Naive thymus-derived CD4-positive, alpha-beta T cell (primary cell): Measurements from ENCODE around the gene CLEC1B. TPM values are rescaled to one million over a fixed set of nuclear protein-coding genes. Genes with fewer than 3 reads are reported as not detected.

Source experiments
- ATAC-seq: fragments of 150-1000 bp; cut with Tn5 transposase; 2 replicates; pipeline ENCODE4 v1.10.0; 2021; ENCODE audit warnings: mild to moderate bottlenecking, moderate library complexity
- CTCF ChIA-PET: fragments of 350-600 bp; sonication (Branson Sonifier 250); formaldehyde crosslinking; loops from one replicate; lab custom pipeline; 2021; ENCODE audit warnings: antibody characterized with exemption; lab: Charles Lee
- POLR2A ChIA-PET: fragments of 350-600 bp; sonication (Branson Sonifier 250); formaldehyde crosslinking; loops from one replicate; lab custom pipeline; 2021; ENCODE audit warnings: antibody characterized with exemption, inconsistent platforms; lab: Charles Lee
- DNase-seq, 9 donors: peaks; one replicate each; pipeline versions ENCODE4 v3.0.0 to v3.0.0-alpha.2; 2020 to 2022; ENCODE audit warnings: mixed read lengths in 1 of 9
- H3K27ac ChIP-seq: one replicate; pipeline ENCODE4 v1.7.0; 2013; ENCODE audit warnings: mild to moderate bottlenecking, low read depth, low read length, moderate library complexity
- H3K27me3 ChIP-seq, 2 donors: one replicate each; pipeline ENCODE4 v1.7.0; 2013; ENCODE audit warnings: low read length in 2 of 2, mild to moderate bottlenecking in 2 of 2, moderate library complexity in 2 of 2; ENCODE audit not compliant: control insufficient read depth in 2 of 2, insufficient read depth in 2 of 2
- H3K36me3 ChIP-seq, 3 experiments: 1 replicate in 2 of 3; 2 replicates in 1 of 3; pipeline ENCODE4 v1.7.0; 2013; ENCODE audit warnings: low read length in 3 of 3, mild to moderate bottlenecking in 3 of 3, moderate library complexity in 1 of 3; ENCODE audit not compliant: insufficient read depth in 3 of 3, control insufficient read depth in 2 of 3
- H3K4me1 ChIP-seq, 2 donors: one replicate each; pipeline ENCODE4 v1.7.0; 2013; ENCODE audit warnings: low read length in 2 of 2, mild to moderate bottlenecking in 2 of 2, moderate library complexity in 1 of 2; ENCODE audit not compliant: control insufficient read depth in 2 of 2, insufficient read depth in 2 of 2
- H3K4me3 ChIP-seq: 2 replicates; pipeline ENCODE4 v1.7.0; 2013; ENCODE audit warnings: mild to moderate bottlenecking, low read length
- H3K9me3 ChIP-seq, 3 experiments: 1 replicate in 2 of 3; 2 replicates in 1 of 3; pipeline ENCODE4 v1.7.0; 2013; ENCODE audit warnings: low read length in 3 of 3; ENCODE audit not compliant: control insufficient read depth in 2 of 3
- H3K27ac Mint-ChIP-seq, 9 donors: one replicate each; pipeline ENCODE4 v1.8.0; 2020 to 2022; ENCODE audit warnings: mixed read lengths in 9 of 9, mild to moderate bottlenecking in 8 of 9, moderate library complexity in 5 of 9, inconsistent platforms in 2 of 9
- H3K27me3 Mint-ChIP-seq, 5 donors: one replicate each; pipeline ENCODE4 v1.8.0; 2021 to 2022; ENCODE audit warnings: mixed read lengths in 5 of 5, mild to moderate bottlenecking in 1 of 5
- H3K36me3 Mint-ChIP-seq, 5 donors: one replicate each; pipeline ENCODE4 v1.8.0; 2020 to 2022; ENCODE audit warnings: mixed read lengths in 5 of 5, mild to moderate bottlenecking in 3 of 5, inconsistent platforms in 1 of 5
- H3K4me1 Mint-ChIP-seq, 7 donors: one replicate each; pipeline ENCODE4 v1.8.0; 2020 to 2022; ENCODE audit warnings: mixed read lengths in 7 of 7, mild to moderate bottlenecking in 3 of 7, inconsistent platforms in 1 of 7
- H3K4me3 Mint-ChIP-seq, 10 donors: one replicate each; pipeline ENCODE4 v1.8.0; 2020 to 2022; ENCODE audit warnings: mild to moderate bottlenecking in 10 of 10, mixed read lengths in 10 of 10, moderate library complexity in 6 of 10, inconsistent platforms in 2 of 10
- H3K9me3 Mint-ChIP-seq, 11 donors: one replicate each; pipeline ENCODE4 v1.8.0; 2020 to 2022; ENCODE audit warnings: mixed read lengths in 11 of 11, mild to moderate bottlenecking in 4 of 11, inconsistent platforms in 1 of 11, moderate library complexity in 1 of 11
- intact Hi-C, 2 donors: fragments of 100-400 bp; cut with micrococcal nuclease; formaldehyde crosslinking; loops; one replicate each; pipeline ENCODE4 v1.15.1; 2023
- polyA plus RNA-seq, 2 donors: library from polyadenylated mRNA; unstranded; fragments of 300-500 nt; fragmentation: Illumina TruSeq; gene quantifications; one replicate each; pipeline ENCODE4 v1.2.3, GENCODE V29; 2021
- total RNA-seq, 6 experiments: library from RNA in 5 of 6; stranded (reverse) in 5 of 6; gene quantifications; 1 replicate in 5 of 6; 2 replicates in 1 of 6; pipeline ENCODE4 v1.2.3 and lab custom pipeline; 2021 to 2026

Gene CLEC1B
- total and polyA plus RNA-seq, 7 experiments from 2014 or later: 0.91 TPM; not detected in 6

GRCh38 chr12:10016881-10017280 is 18.0 kb upstream of the CLEC1B start:
- ChIA-PET CTCF (no interaction called here), POLR2A (no interaction called here)
- Mint-ChIP-seq H3K4me1 (no peaks in the 10 kb centered on the region), H3K27me3 (peaks cover 0 to 33% (median 8%) of the 10 kb centered on the region in 5 donors), H3K27ac (no peak overlapping the region), H3K36me3 (no peaks in the 10 kb centered on the region), H3K9me3 (no peaks in the 10 kb centered on the region), H3K4me3 (no peak overlapping the region)
- H3K36me3 ChIP-seq: no peaks in the 10 kb centered on the region
- H3K4me3 ChIP-seq: no peak overlapping the region
- no peaks in the 10 kb centered on the region for H3K4me1 ChIP-seq
- intact Hi-C loops: no loop called here
- no peak for ATAC-seq
- no peak overlapping the region for H3K27ac ChIP-seq
- no peak for DNase-seq
- H3K9me3 ChIP-seq: no peaks in the 10 kb centered on the region
- no peaks in the 10 kb centered on the region for H3K27me3 ChIP-seq

GRCh38 chr12:10015450-10015849 is 16.5 kb upstream of the CLEC1B start:
- H3K4me1 ChIP-seq: no peaks in the 10 kb centered on the region
- no peak overlapping the region for H3K27ac ChIP-seq
- Mint-ChIP-seq H3K4me3 (no peak overlapping the region), H3K27ac (no peak overlapping the region), H3K27me3 (peaks cover 0 to 43% (median 8%) of the 10 kb centered on the region in 5 donors), H3K9me3 (no peaks in the 10 kb centered on the region), H3K36me3 (no peaks in the 10 kb centered on the region), H3K4me1 (no peaks in the 10 kb centered on the region)
- no peaks in the 10 kb centered on the region for H3K36me3 ChIP-seq
- POLR2A ChIA-PET: no interaction called here
- no peaks in the 10 kb centered on the region for H3K9me3 ChIP-seq
- no peaks in the 10 kb centered on the region for H3K27me3 ChIP-seq
- ATAC-seq (no peak), DNase-seq (no peak)
- H3K4me3 ChIP-seq: no peak overlapping the region
- CTCF ChIA-PET: no interaction called here
- intact Hi-C loops: no loop called here

- no peak overlapping the region for H3K27ac Mint-ChIP-seq
- ChIA-PET POLR2A (no interaction called here), CTCF (interaction anchor here (0.8 kb wide), 1 partner anchor 11 kb away, joined by 3 read pairs; no protein-coding TSS in a partner anchor)
- no peaks in the 10 kb centered on the region for H3K36me3 ChIP-seq
- H3K4me3 ChIP-seq: no peak overlapping the region
- no peaks in the 10 kb centered on the region for H3K4me1 ChIP-seq
- peaks cover 0 to 48% (median 8%) of the 10 kb centered on the region in 5 donors for H3K27me3 Mint-ChIP-seq
- no peaks in the 10 kb centered on the region for H3K9me3 Mint-ChIP-seq
- H3K4me1 Mint-ChIP-seq: peaks cover 0 to 5% (median 0%) of the 10 kb centered on the region in 7 donors
- ATAC-seq: no peak
- H3K9me3 ChIP-seq: no peaks in the 10 kb centered on the region
- no peaks in the 10 kb centered on the region for H3K36me3 Mint-ChIP-seq
- no peak overlapping the region for H3K27ac ChIP-seq
- H3K4me3 Mint-ChIP-seq: no peak overlapping the region
- DNase-seq: no peak
- intact Hi-C loops: no loop called here
- no peaks in the 10 kb centered on the region for H3K27me3 ChIP-seq
These were observed 13.9 kb upstream of the CLEC1B start for GRCh38 chr12:10012630-10013330.

- Mint-ChIP-seq H3K4me1 (peaks cover 0 to 5% (median 0%) of the 10 kb centered on the region in 7 donors), H3K27ac (no peak overlapping the region), H3K36me3 (no peaks in the 10 kb centered on the region), H3K9me3 (peaks cover 0 to 3% (median 0%) of the 10 kb centered on the region in 11 donors), H3K4me3 (no peak overlapping the region), H3K27me3 (peaks cover 0 to 51% (median 0%) of the 10 kb centered on the region in 5 donors)
- intact Hi-C loops: no loop called here
- H3K4me1 ChIP-seq: no peaks in the 10 kb centered on the region
- ChIA-PET POLR2A (no interaction called here), CTCF (no interaction called here)
- H3K4me3 ChIP-seq: no peak overlapping the region
- no peak for DNase-seq
- H3K27me3 ChIP-seq: no peaks in the 10 kb centered on the region
- H3K36me3 ChIP-seq: no peaks in the 10 kb centered on the region
- ATAC-seq: no peak
- no peak overlapping the region for H3K27ac ChIP-seq
- H3K9me3 ChIP-seq: no peaks in the 10 kb centered on the region
These were observed 2.4 kb upstream of the CLEC1B start for GRCh38 chr12:10001171-10001776.

- CTCF ChIA-PET: no interaction called here
- POLR2A ChIA-PET: no interaction called here
- peaks cover 0 to 67% (median 17%) of the 10 kb centered on the region in 5 donors for H3K27me3 Mint-ChIP-seq
- Histone ChIP-seq H3K27ac (no peak overlapping the region), H3K27me3 (no peaks in the 10 kb centered on the region), H3K4me1 (no peaks in the 10 kb centered on the region), H3K4me3 (no peak overlapping the region), H3K36me3 (no peaks in the 10 kb centered on the region), H3K9me3 (no peaks in the 10 kb centered on the region)
- no peaks in the 10 kb centered on the region for H3K36me3 Mint-ChIP-seq
- peaks cover 0 to 5% (median 0%) of the 10 kb centered on the region in 7 donors for H3K4me1 Mint-ChIP-seq
- peaks cover 0 to 1% (median 0%) of the 10 kb centered on the region in 11 donors for H3K9me3 Mint-ChIP-seq
- H3K27ac Mint-ChIP-seq: no peak overlapping the region
- no peak overlapping the region for H3K4me3 Mint-ChIP-seq
- intact Hi-C loops: no loop called here
- DNase-seq (no peak), ATAC-seq (no peak)
These were observed 6.6 kb downstream of the CLEC1B start for GRCh38 chr12:9992296-9992695.

GRCh38 chr12:9991876-9992275 is 7.0 kb downstream of the CLEC1B start:
- H3K27me3 Mint-ChIP-seq: peaks cover 0 to 64% (median 17%) of the 10 kb centered on the region in 5 donors
- Histone ChIP-seq H3K9me3 (no peaks in the 10 kb centered on the region), H3K27me3 (no peaks in the 10 kb centered on the region), H3K27ac (no peak overlapping the region), H3K36me3 (no peaks in the 10 kb centered on the region), H3K4me3 (no peak overlapping the region), H3K4me1 (no peaks in the 10 kb centered on the region)
- intact Hi-C loops: no loop called here
- H3K36me3 Mint-ChIP-seq: no peaks in the 10 kb centered on the region
- POLR2A ChIA-PET: no interaction called here
- DNase-seq (no peak), ATAC-seq (no peak)
- CTCF ChIA-PET: no interaction called here
- H3K4me3 Mint-ChIP-seq: no peak overlapping the region
- no peak overlapping the region for H3K27ac Mint-ChIP-seq
- H3K4me1 Mint-ChIP-seq: peaks cover 0 to 5% (median 0%) of the 10 kb centered on the region in 7 donors
- no peaks in the 10 kb centered on the region for H3K9me3 Mint-ChIP-seq

- peaks cover 0 to 51% (median 3%) of the 10 kb centered on the region in 5 donors for H3K27me3 Mint-ChIP-seq
- DNase-seq (no peak), ATAC-seq (no peak)
- Histone ChIP-seq H3K27me3 (no peaks in the 10 kb centered on the region), H3K27ac (no peak overlapping the region), H3K4me1 (no peaks in the 10 kb centered on the region), H3K36me3 (no peaks in the 10 kb centered on the region), H3K4me3 (no peak overlapping the region), H3K9me3 (no peaks in the 10 kb centered on the region)
- no peaks in the 10 kb centered on the region for H3K4me1 Mint-ChIP-seq
- H3K27ac Mint-ChIP-seq: no peak overlapping the region
- H3K9me3 Mint-ChIP-seq: peaks cover 2 to 21% (median 8%) of the 10 kb centered on the region in 11 donors
- ChIA-PET CTCF (no interaction called here), POLR2A (no interaction called here)
- H3K4me3 Mint-ChIP-seq: no peak overlapping the region
- intact Hi-C loops: no loop called here
- H3K36me3 Mint-ChIP-seq: peaks cover 3 to 11% (median 7%) of the 10 kb centered on the region in 5 donors
These were observed 18.8 kb downstream of the CLEC1B start for GRCh38 chr12:9980126-9980525.
